BLaER1 treated with 17β-estradiol and CSF1 and Interleukin-3, amounts not matched to agents 10 nM and 100 nM (cell line): Measurements from ENCODE around the gene PCED1B.

ENCODE experiments used
- H3K27ac ChIP-seq, 11 experiments: shearing (Covaris generic); formaldehyde crosslinking; 2 replicates each; pipeline ENCODE4 v1.8.1; 2022
- H3K27me3 ChIP-seq, 11 experiments: shearing (Covaris generic); formaldehyde crosslinking; 2 replicates each; pipeline ENCODE4 v1.8.1; 2022
- H3K36me3 ChIP-seq, 11 experiments: shearing (Covaris generic); formaldehyde crosslinking; 2 replicates each; pipeline ENCODE4 v1.8.1; 2022
- H3K4me1 ChIP-seq, 10 experiments: shearing (Covaris generic); formaldehyde crosslinking; 2 replicates each; pipeline ENCODE4 v1.8.1; 2022
- H3K4me2 ChIP-seq, 11 experiments: shearing (Covaris generic); formaldehyde crosslinking; 2 replicates each; pipeline ENCODE4 v1.8.1; 2022
- H3K4me3 ChIP-seq, 10 experiments: shearing (Covaris generic); formaldehyde crosslinking; 2 replicates each; pipeline ENCODE4 v1.8.1; 2022
- H3K9ac ChIP-seq, 11 experiments: shearing (Covaris generic); formaldehyde crosslinking; 2 replicates each; pipeline ENCODE4 v1.8.1; 2022
- H3K9me3 ChIP-seq, 11 experiments: shearing (Covaris generic); formaldehyde crosslinking; replicated peaks in 1 of 11; 2 replicates each; pipeline ENCODE4 v1.8.1; 2022
- H4K20me1 ChIP-seq, 11 experiments: shearing (Covaris generic); formaldehyde crosslinking; 2 replicates each; pipeline ENCODE4 v1.8.1; 2022
- Cebpa-rat ChIP-seq, 11 experiments: shearing (Covaris generic); IDR thresholded peaks; 2 replicates each; pipeline ENCODE4 v1.8.1; 2022

PCED1B gene, protein sequence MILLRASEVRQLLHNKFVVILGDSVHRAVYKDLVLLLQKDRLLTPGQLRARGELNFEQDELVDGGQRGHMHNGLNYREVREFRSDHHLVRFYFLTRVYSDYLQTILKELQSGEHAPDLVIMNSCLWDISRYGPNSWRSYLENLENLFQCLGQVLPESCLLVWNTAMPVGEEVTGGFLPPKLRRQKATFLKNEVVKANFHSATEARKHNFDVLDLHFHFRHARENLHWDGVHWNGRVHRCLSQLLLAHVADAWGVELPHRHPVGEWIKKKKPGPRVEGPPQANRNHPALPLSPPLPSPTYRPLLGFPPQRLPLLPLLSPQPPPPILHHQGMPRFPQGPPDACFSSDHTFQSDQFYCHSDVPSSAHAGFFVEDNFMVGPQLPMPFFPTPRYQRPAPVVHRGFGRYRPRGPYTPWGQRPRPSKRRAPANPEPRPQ

DNA sequence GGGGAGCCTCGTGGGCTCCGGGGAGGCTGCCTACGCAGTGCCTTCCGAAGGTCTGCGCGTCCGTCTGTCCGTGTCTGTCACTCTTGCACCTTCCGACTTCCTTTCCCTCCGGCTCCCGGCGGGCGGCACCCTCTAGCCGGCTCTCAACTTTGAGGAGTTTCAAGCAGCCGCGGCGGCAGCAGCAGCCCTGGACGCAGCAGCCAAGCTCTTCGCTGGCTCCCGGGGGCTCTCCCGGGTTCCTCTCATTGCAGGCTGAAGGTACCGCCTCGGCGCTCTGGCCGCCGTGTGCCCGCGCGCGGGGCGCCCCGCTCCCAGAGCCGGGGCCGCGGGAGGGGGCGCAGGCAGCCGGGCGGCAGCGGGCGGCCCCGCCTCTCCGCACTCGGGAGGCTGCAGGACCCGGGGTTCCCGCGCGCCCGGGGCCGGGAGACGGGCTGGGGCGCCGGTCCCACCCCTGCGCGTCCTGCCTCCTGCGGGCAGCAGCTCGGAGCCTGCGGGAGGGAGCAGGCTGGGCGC, at the start of gene PCED1B, which contains the start of gene AMIGO2:
Gene PCED1B, plus strand, starts transcription at position 154 of the 513 bp plus-strand sequence. CDS start 155,443 bp downstream, outside the sequence.
Gene AMIGO2, minus strand, starts transcription at position 492 of the 513 bp plus-strand sequence. CDS start 957 bp downstream, outside the sequence.
- TF ChIP-seq Cebpa-rat (IDR thresholded peaks at IDR 0.05) = no peak
- Histone ChIP-seq H3K4me2 (peak within 1 kb of the TSS; percentile 93 to 99 (median 96)), H3K4me1 (peaks cover 16 to 38% (median 24%) of the 10 kb centered on the region in 10 experiments), H3K27me3 (peaks cover 20 to 69% (median 62%) of the 10 kb centered on the region in 11 experiments), H4K20me1 (peaks cover 0 to 4% (median 0%) of the 10 kb centered on the region in 11 experiments; a peak in 1 of 22 replicates), H3K9ac (peak within 1 kb of the TSS; percentile 14 to 83 (median 71); a peak in 21 of 22 replicates), H3K36me3 (no peaks in the 10 kb centered on the region), H3K4me3 (peak within 1 kb of the TSS; percentile 61 to 88 (median 72)), H3K27ac (peak within 1 kb of the TSS in 6 of 11 experiments; percentile 26 to 73 (median 60); a peak in 10 of 22 replicates), H3K9me3 (no peaks in the 10 kb centered on the region)

DNA sequence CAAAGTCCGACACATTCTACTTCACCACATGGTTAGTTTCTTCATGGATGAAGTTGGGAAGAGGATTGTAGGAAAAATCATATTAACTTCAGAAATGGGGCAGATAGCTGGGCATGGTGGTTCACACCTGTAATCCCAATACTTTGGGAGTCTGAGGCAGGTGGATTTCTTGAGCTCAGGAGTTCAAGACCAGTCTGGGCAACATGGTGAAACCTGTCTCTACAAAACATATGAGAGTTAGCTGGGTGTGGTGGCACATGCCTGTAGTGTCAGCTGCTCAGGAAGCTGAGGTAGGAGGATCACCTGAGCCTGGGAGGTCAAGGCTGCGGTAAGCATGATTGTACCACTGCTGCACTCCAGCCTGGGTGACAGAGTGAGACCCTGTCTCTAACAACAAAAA, 49.5 kb upstream of the PCED1B start:
- no peaks in the 10 kb centered on the region for H3K27me3 ChIP-seq
- H3K27ac ChIP-seq = no peak overlapping the region
- no peak for TF ChIP-seq Cebpa-rat (IDR thresholded peaks at IDR 0.05)
- H3K4me3 ChIP-seq = no peak overlapping the region
- H3K9ac ChIP-seq = no peak overlapping the region
- no peak overlapping the region for H3K4me2 ChIP-seq
- no peaks in the 10 kb centered on the region for H3K36me3 ChIP-seq
- H4K20me1 ChIP-seq = no peaks in the 10 kb centered on the region
- H3K4me1 ChIP-seq = peaks cover 0 to 8% (median 0%) of the 10 kb centered on the region in 10 experiments; a peak in 1 of 20 replicates
- H3K9me3 ChIP-seq = no peaks in the 10 kb centered on the region

DNA sequence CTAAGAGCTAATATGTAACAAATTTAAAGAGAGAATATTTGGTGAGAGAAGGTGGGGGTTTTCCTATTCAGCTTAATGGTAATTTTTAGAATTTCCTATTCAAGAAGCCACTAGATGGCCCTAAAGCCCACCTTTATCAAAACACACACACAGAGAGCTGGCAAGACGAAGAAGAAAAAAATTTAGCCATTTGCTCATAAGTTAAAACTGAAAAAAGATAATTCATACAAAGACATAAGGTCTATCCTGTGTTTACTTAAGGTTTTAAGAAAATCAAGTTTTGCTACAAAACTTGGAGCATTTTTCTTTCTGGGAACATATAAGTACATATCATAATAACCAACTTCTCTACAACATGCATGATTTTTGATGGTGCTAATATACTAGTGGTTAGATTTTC, 46.8 kb upstream of the PCED1B start:
- Histone ChIP-seq H3K27me3 (no peaks in the 10 kb centered on the region), H4K20me1 (no peaks in the 10 kb centered on the region), H3K27ac (no peak overlapping the region), H3K36me3 (no peaks in the 10 kb centered on the region), H3K9me3 (no peaks in the 10 kb centered on the region), H3K4me3 (no peak overlapping the region), H3K4me2 (peak overlapping the region in 1 of 11 experiments; percentile 21; a peak in 1 of 22 replicates), H3K9ac (no peak overlapping the region), H3K4me1 (peaks cover 0 to 8% (median 0%) of the 10 kb centered on the region in 10 experiments; a peak in 1 of 20 replicates)
- no peak for TF ChIP-seq Cebpa-rat (IDR thresholded peaks at IDR 0.05)

DNA sequence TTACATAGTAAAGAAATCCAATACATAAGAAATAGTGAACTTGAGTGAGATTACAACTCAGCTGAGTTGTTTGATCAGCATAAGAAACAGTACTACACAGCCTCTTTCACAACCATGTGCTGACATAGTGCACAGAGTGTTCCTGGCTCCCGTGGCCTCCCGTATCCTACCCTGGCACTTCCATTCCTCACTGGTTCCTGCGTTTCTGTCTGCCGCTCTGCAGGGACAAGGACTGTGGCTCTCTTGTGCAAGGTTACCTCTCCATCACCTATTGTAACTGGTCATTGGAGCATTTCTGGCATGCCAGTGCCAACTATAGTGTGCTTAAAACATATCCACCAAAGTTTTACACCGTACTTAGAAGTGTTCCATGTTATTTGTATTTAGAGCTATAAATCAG, 46.3 kb upstream of the PCED1B start:
- Histone ChIP-seq H3K9me3 (no peaks in the 10 kb centered on the region), H3K4me1 (peaks cover 0 to 11% (median 0%) of the 10 kb centered on the region in 10 experiments; a peak in 3 of 20 replicates), H3K9ac (no peak overlapping the region), H3K4me3 (no peak overlapping the region), H3K36me3 (no peaks in the 10 kb centered on the region), H4K20me1 (no peaks in the 10 kb centered on the region), H3K4me2 (peak overlapping the region in 1 of 11 experiments; percentile 21; a peak in 1 of 22 replicates), H3K27me3 (no peaks in the 10 kb centered on the region), H3K27ac (no peak overlapping the region)
- no peak for TF ChIP-seq Cebpa-rat (IDR thresholded peaks at IDR 0.05)

DNA sequence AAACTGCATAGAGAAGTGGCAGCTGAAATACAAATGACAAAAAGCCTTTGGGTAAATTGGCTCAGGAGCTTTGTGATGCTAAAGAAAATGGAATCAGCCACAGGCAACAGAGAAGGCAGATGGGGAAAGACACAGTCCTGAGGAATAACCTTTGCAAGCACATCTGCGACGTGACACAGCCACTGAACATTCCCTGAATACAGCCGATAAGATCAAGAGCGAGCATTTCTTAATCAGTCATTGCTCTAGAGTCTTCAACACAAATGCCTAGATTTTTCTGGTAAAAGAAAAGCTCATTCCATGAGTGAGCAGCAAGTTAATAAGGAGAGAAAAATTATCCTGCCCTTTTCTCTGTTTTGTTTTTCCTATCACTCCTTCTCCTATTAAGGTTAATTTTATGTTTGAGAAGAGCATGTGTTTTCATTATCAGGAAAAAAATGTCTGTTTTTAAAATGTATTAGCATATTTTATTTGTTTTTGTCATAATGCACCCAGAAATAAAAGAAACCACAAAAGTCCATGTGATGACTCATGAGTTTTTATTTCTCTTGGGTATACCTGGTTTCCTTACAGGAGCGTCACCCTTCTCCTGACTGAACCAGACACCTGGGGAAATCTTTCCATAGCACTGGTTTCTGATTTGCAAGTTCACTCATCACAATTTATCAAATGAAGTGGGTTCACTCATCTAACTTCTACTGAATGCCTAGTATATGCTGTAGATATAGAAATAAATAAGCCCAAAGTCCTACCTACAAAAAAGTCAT, 45.4 kb upstream of the PCED1B start:
- TF ChIP-seq Cebpa-rat (IDR thresholded peaks at IDR 0.05) = no peak
- H4K20me1 ChIP-seq = no peaks in the 10 kb centered on the region
- no peaks in the 10 kb centered on the region for H3K27me3 ChIP-seq
- no peak overlapping the region for H3K4me3 ChIP-seq
- H3K9me3 ChIP-seq = no peaks in the 10 kb centered on the region
- H3K4me2 ChIP-seq = no peak overlapping the region
- H3K4me1 ChIP-seq = peaks cover 0 to 16% (median 0%) of the 10 kb centered on the region in 10 experiments; a peak in 3 of 20 replicates
- H3K36me3 ChIP-seq = no peaks in the 10 kb centered on the region
- no peak overlapping the region for H3K27ac ChIP-seq
- no peak overlapping the region for H3K9ac ChIP-seq

DNA sequence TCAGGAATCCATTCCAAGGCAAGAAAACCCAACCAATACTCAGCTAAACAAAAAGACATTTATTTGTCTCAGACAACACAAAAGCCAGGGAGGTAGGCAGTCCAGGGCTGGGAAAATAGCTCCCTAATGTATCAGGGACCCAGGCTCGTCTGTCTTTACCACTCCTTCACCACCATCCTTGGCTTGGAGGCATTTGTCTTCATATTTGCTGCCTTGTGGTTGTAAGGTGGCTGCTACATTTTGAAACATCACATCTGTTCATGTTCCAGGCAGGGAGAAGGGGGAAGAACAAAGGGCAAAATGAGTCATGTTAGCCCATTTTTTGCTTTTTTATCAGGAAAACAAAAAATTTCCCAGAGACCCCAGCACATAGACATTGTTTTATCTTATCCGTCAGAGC, 44.8 kb upstream of the PCED1B start:
- no peaks in the 10 kb centered on the region for H3K36me3 ChIP-seq
- TF ChIP-seq Cebpa-rat (IDR thresholded peaks at IDR 0.05) = no peak
- no peaks in the 10 kb centered on the region for H3K27me3 ChIP-seq
- no peak overlapping the region for H3K4me3 ChIP-seq
- no peak overlapping the region for H3K9ac ChIP-seq
- H4K20me1 ChIP-seq = no peaks in the 10 kb centered on the region
- H3K27ac ChIP-seq = no peak overlapping the region
- no peak overlapping the region for H3K4me2 ChIP-seq
- H3K9me3 ChIP-seq = no peaks in the 10 kb centered on the region
- peaks cover 0 to 16% (median 0%) of the 10 kb centered on the region in 10 experiments; a peak in 3 of 20 replicates for H3K4me1 ChIP-seq

DNA sequence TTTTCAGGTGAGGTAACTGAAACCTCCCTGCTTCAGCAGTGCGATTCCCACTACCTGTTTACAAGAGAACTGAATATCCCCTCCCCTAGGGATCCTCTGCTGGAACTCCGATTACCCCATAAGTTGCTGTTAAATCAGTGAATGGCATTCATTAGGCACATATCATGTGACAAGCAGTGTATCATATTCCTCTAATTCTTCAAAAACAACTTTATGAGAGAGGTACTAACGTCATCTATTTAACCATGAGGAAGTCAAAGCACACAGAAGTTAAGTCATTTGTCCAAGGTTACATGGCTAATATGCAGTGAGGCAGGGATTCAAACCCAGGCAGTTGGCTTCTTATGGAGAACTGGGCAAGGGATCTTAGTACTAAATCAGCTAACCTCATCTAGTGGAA, 43.9 kb upstream of the PCED1B start:
- H3K4me3 ChIP-seq = no peak overlapping the region
- H3K9ac ChIP-seq = no peak overlapping the region
- H3K36me3 ChIP-seq = no peaks in the 10 kb centered on the region
- H3K4me1 ChIP-seq = peaks cover 0 to 24% (median 0%) of the 10 kb centered on the region in 10 experiments; a peak in 3 of 20 replicates
- no peaks in the 10 kb centered on the region for H3K9me3 ChIP-seq
- no peaks in the 10 kb centered on the region for H4K20me1 ChIP-seq
- no peaks in the 10 kb centered on the region for H3K27me3 ChIP-seq
- no peak overlapping the region for H3K4me2 ChIP-seq
- H3K27ac ChIP-seq = no peak overlapping the region
- no peak for TF ChIP-seq Cebpa-rat (IDR thresholded peaks at IDR 0.05)

DNA sequence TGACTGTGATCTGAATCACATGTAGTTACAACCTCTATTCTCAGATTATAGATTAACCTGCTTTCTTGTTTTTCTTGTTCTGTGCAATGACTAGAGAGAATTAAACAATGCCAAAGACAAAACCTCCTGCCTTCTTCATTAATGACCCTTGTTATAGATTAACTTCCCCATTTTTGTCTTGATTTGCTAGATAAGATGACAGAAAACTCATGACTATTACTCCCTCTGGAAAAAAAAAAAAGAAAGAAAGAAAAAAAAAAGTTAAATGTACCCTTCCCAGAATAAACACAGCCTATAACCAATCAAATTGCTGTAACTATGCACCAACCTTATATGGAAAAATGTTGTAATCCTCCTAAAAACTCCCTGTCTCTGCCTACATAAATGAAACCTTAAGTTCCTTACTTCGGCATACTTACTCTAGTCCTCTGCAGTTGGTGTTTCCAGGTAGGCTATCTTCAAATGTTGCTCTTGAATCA, 41.1 kb upstream of the PCED1B start:
- Histone ChIP-seq H3K4me2 (peak overlapping the region in 2 of 11 experiments; percentile 33 to 46; a peak in 3 of 22 replicates), H3K4me3 (no peak overlapping the region), H3K4me1 (peaks cover 0 to 18% (median 0%) of the 10 kb centered on the region in 10 experiments; a peak in 3 of 20 replicates), H3K27ac (no peak overlapping the region), H3K9ac (no peak overlapping the region), H4K20me1 (no peaks in the 10 kb centered on the region), H3K27me3 (no peaks in the 10 kb centered on the region), H3K36me3 (no peaks in the 10 kb centered on the region), H3K9me3 (no peaks in the 10 kb centered on the region)
- no peak for TF ChIP-seq Cebpa-rat (IDR thresholded peaks at IDR 0.05)
